Trophoblast cell (in vitro differentiated cells and primary cell): ENCODE measurements around the gene ZIC2.

Experiments
- DNase-seq, 2 donors: peaks; one replicate each; pipeline ENCODE4 v3.0.0-alpha.2; 2016
- H2AFZ ChIP-seq: 2 replicates; pipeline ENCODE4 v1.6.1; 2013; ENCODE audit warnings: low read length, moderate library complexity, mild to moderate bottlenecking; ENCODE audit not compliant: insufficient read depth, poor library complexity
- H2AK5ac ChIP-seq: 2 replicates; pipeline ENCODE4 v1.6.1; 2013; ENCODE audit warnings: mild to moderate bottlenecking, low read length
- H2BK120ac ChIP-seq: 2 replicates; pipeline ENCODE4 v1.6.1; 2013; ENCODE audit warnings: low read length, mild to moderate bottlenecking, moderate library complexity; ENCODE audit not compliant: insufficient read depth, poor library complexity
- H2BK12ac ChIP-seq: 2 replicates; pipeline ENCODE4 v1.6.1; 2013; ENCODE audit warnings: mild to moderate bottlenecking, low read length, moderate library complexity
- H2BK5ac ChIP-seq: 2 replicates; pipeline ENCODE4 v1.6.1; 2013; ENCODE audit warnings: low read length, low read depth, moderate library complexity, mild to moderate bottlenecking; ENCODE audit not compliant: poor library complexity
- H3K14ac ChIP-seq: 2 replicates; pipeline ENCODE4 v1.6.1; 2013; ENCODE audit warnings: mild to moderate bottlenecking, low read length
- H3K18ac ChIP-seq: 2 replicates; pipeline ENCODE4 v1.6.1; 2013; ENCODE audit warnings: mild to moderate bottlenecking, low read length
- H3K23ac ChIP-seq: 2 replicates; pipeline ENCODE4 v1.6.1; 2013; ENCODE audit warnings: low read length
- H3K27ac ChIP-seq: 2 replicates; pipeline ENCODE4 v1.5.1; 2013; ENCODE audit warnings: low read depth, mild to moderate bottlenecking, inconsistent platforms, low read length, moderate library complexity
- H3K27me3 ChIP-seq: 2 replicates; pipeline ENCODE4 v1.6.1; 2013; ENCODE audit warnings: inconsistent platforms, mild to moderate bottlenecking, low read length, moderate library complexity; ENCODE audit not compliant: insufficient read depth
- H3K36me3 ChIP-seq, 2 experiments: 1 replicate in 1 of 2; 2 replicates in 1 of 2; pipeline ENCODE4 v1.6.1; 2013; ENCODE audit warnings: low read length in 2 of 2, mild to moderate bottlenecking in 2 of 2, moderate library complexity in 1 of 2; ENCODE audit not compliant: insufficient read depth in 2 of 2, control insufficient read depth in 1 of 2
- H3K4ac ChIP-seq: 2 replicates; pipeline ENCODE4 v1.6.1; 2013; ENCODE audit warnings: low read depth, mild to moderate bottlenecking, low read length, moderate library complexity
- H3K4me1 ChIP-seq, 2 experiments: 1 replicate in 1 of 2; 2 replicates in 1 of 2; pipeline ENCODE4 v1.6.1; 2013; ENCODE audit warnings: low read length in 2 of 2, mild to moderate bottlenecking in 2 of 2, moderate library complexity in 1 of 2; ENCODE audit not compliant: insufficient read depth in 2 of 2, control insufficient read depth in 1 of 2
- H3K4me2 ChIP-seq: 2 replicates; pipeline ENCODE4 v1.6.1; 2013; ENCODE audit warnings: inconsistent platforms, mild to moderate bottlenecking, low read length, moderate library complexity
- H3K4me3 ChIP-seq: 2 replicates; pipeline ENCODE4 v1.5.1; 2013; ENCODE audit warnings: mild to moderate bottlenecking, low read depth, low read length, inconsistent platforms
- H3K79me1 ChIP-seq: one replicate; pipeline ENCODE4 v1.6.1; 2013; ENCODE audit warnings: low read length
- H3K79me2 ChIP-seq: 2 replicates; pipeline ENCODE4 v1.6.1; 2013; ENCODE audit warnings: low read length, mild to moderate bottlenecking; ENCODE audit not compliant: control insufficient read depth, insufficient read depth, poor library complexity
- H3K9ac ChIP-seq: 2 replicates; pipeline ENCODE4 v1.6.1; 2013; ENCODE audit warnings: mild to moderate bottlenecking, low read length
- H3K9me3 ChIP-seq: 2 replicates; pipeline ENCODE4 v1.6.1; 2013; ENCODE audit warnings: low read depth, mild to moderate bottlenecking, control low read depth, inconsistent platforms, low read length; ENCODE audit not compliant: insufficient read depth
- H4K12ac ChIP-seq: 2 replicates; pipeline ENCODE4 v1.6.1; 2013; ENCODE audit warnings: low read depth, mild to moderate bottlenecking, low read length, moderate library complexity
- H4K8ac ChIP-seq: 2 replicates; pipeline ENCODE4 v1.6.1; 2013; ENCODE audit warnings: low read depth, mild to moderate bottlenecking, low read length, moderate library complexity
- H4K91ac ChIP-seq: one replicate; pipeline ENCODE4 v1.6.1; 2013; ENCODE audit warnings: low read depth, mild to moderate bottlenecking, low read length, moderate library complexity
- WGBS: extraction: QIAGEN DNeasy Blood & Tissue Kit; methylation state at CpG from one replicate; pipeline ENCODE4 v1.1.7; 2013; ENCODE audit warnings: missing lambda C conversion rate; ENCODE audit not compliant: insufficient read length, insufficient coverage; ENCODE audit errors: extremely low coverage; 5-methylcytosine and 5-hydroxymethylcytosine counted together

The ZIC2 gene

DNA sequence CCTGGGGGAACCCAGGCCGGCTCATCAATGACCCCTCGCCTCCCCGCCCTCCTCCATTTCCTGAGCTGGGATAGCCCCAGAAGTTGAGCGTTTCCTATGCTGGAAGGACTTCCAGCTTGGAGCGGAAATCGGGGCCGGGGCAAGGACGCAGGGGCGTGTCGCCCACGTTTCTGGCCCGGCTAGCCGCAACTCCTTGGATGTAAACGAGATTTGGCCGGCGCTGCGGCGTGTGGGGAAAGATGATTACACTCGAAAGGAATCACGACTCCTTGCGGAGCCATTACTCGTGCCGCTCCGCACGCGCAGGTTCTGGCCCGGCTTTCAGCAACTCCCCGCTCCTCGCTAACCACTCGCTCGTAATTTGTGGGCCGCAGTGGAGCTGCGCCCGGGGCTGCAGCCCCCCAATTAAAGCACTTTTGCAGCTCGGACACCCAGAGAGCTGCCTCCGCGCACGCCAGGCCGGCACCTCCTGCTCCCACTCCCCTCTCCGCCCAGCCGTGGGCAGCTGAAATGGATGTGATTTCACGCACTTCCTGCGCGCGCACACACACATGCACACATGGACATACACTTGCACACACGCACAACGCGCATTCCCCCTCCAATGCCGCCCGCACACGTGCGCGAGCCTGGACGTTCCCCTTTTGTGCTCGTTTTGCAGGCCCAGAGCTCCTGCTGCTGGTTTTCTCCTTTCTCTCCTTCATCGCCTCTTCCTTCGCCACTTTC is 25.7 kb upstream of the ZIC2 start:
- Histone ChIP-seq H4K8ac (no peak overlapping the region), H3K4me3 (peak overlapping the region; percentile 25), H3K9me3 (peaks cover 5% of the 10 kb centered on the region), H3K4me2 (peak overlapping the region; percentile 56), H3K14ac (no peak overlapping the region), H3K36me3 (no peaks in the 10 kb centered on the region), H3K4me1 (peaks cover 11% of the 10 kb centered on the region in 2 experiments), H2BK12ac (no peak overlapping the region), H3K79me2 (no peaks in the 10 kb centered on the region), H3K4ac (no peak overlapping the region), H2AFZ (no peak overlapping the region), H3K27ac (no peak overlapping the region), H3K9ac (no peak overlapping the region), H4K91ac (no peak overlapping the region), H3K23ac (peak overlapping the region; percentile 79), H3K79me1 (no peaks in the 10 kb centered on the region), H2BK5ac (no peak overlapping the region), H2AK5ac (no peak overlapping the region), H3K18ac (no peak overlapping the region), H4K12ac (no peak overlapping the region), H2BK120ac (no peak overlapping the region), H3K27me3 (peaks cover 68% of the 10 kb centered on the region)
- WGBS = no CpG with 5 or more reads among the region's 57 CpGs
- DNase-seq = no peak

DNA sequence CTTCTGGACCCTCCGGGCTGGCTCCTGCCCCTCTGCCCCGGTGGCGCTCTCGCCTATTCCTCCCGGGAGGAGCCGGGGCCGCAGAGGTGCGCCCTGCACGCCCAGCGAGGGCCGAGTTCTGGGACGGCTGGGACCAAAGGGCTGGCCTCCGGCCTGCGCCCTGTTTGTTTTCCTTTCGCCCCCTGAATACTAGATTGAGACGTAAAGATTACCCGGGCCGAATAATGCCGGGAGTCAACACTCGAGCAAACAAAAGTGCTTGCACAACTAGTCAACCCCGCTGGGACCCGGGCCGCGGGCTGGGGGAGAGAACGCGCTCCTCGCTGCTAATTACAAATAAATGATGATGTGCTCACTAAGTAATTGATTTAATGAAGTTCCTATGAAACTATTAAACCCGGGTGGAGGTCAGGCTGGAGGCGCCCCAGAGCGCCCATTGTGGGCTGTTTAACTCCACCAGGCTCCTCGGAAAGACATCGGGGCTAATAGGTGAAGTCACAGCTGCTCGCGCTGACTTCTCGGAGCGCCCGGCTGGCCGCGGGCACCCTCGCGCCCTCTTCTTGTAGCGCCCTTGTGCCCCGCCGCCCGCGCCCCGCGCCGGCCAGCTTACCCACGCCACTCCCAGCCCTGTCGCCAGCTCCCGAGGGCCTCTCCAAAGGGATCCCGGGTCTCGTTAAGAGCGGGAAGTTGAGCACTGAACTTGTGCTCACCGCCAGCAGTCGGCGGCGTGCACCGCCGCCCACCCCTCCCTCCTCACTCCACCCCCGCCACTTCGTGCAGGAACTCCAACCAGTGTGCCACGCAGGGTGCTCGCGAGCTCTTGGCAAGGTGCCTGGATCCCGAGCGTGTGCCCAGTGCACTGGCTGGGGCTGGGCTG is 24.9 kb upstream of the ZIC2 start:
- Histone ChIP-seq H3K9ac (no peak overlapping the region), H4K8ac (no peak overlapping the region), H3K27me3 (peaks cover 76% of the 10 kb centered on the region), H4K12ac (no peak overlapping the region), H3K4me3 (no peak overlapping the region), H3K36me3 (no peaks in the 10 kb centered on the region), H2BK5ac (no peak overlapping the region), H3K14ac (no peak overlapping the region), H3K4ac (no peak overlapping the region), H3K79me1 (no peaks in the 10 kb centered on the region), H3K9me3 (peaks cover 5% of the 10 kb centered on the region), H2AK5ac (no peak overlapping the region), H2AFZ (no peak overlapping the region), H3K4me2 (peak overlapping the region; percentile 56), H3K23ac (no peak overlapping the region), H3K18ac (no peak overlapping the region), H3K79me2 (no peaks in the 10 kb centered on the region), H3K27ac (no peak overlapping the region), H2BK120ac (no peak overlapping the region), H2BK12ac (no peak overlapping the region), H3K4me1 (peaks cover 11% of the 10 kb centered on the region in 2 experiments), H4K91ac (no peak overlapping the region)
- DNase-seq = no peak
- WGBS = no CpG with 5 or more reads among the region's 68 CpGs

DNA sequence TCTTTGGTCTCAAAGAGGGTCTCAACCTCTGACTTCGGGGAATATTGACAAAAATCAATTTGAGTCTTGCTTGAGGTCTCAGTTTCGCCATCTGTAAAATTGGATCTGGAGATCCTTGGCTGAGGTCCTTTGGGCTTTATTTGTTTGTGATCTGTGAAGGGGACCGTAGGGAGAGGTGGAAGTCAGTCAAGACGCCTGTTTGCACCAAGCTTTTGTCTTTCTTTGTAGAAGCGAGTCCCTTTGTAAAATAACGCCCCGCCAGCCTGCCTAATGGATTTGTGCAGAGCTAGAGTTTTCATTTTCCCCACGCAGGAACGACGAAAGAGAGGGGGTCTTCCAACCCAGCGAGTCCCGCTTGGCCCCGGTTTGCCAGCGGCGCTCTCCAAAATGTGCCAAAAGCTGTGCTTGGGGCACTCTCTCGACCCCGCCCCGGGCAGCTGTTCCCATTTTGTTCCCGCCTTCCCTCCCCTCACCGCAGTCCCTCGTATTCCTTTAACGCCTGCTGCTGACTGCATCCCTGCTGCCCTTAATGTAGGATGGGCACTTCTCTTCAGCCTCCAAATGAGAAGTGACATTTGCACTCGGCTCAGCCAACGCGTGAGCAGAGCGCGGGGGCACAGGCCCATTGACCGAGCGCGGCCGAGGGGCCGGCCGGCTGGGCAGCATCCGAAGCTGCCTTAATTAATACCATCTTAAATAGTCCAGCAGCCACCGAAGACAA is 23.0 kb upstream of the ZIC2 start:
- Histone ChIP-seq H3K4me3 (no peak overlapping the region), H2AFZ (no peak overlapping the region), H3K4me1 (peaks cover 11% of the 10 kb centered on the region in 2 experiments), H3K4me2 (no peak overlapping the region), H3K36me3 (no peaks in the 10 kb centered on the region), H2BK12ac (no peak overlapping the region), H3K23ac (no peak overlapping the region), H3K9ac (no peak overlapping the region), H3K79me1 (no peaks in the 10 kb centered on the region), H4K8ac (no peak overlapping the region), H3K4ac (no peak overlapping the region), H2AK5ac (no peak overlapping the region), H3K27ac (no peak overlapping the region), H3K14ac (no peak overlapping the region), H4K12ac (no peak overlapping the region), H3K18ac (no peak overlapping the region), H4K91ac (no peak overlapping the region), H3K79me2 (no peaks in the 10 kb centered on the region), H2BK5ac (no peak overlapping the region), H2BK120ac (no peak overlapping the region), H3K27me3 (peaks cover 74% of the 10 kb centered on the region), H3K9me3 (peaks cover 5% of the 10 kb centered on the region)
- no CpG with 5 or more reads among the region's 35 CpGs for WGBS
- no peak for DNase-seq

DNA sequence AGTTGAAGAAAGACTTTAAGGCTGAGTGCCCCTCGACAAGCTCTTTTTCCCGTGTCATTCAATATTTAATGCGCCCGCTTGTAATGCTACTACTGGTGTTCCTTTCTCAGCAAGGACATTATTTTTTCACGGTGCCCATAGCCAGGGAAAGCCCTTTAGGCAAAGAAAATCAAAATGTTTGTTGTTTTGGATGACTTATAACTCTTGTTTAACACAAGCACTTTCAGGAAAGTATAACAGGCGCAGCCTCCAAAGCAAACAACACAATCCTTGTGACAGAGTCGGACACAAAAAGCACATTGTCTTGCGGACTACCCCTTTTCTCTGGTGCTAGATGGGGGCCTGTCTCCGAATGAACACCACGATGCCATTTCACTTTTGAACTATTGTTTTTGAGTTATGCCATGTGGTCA is 22.5 kb upstream of the ZIC2 start:
- Histone ChIP-seq H2BK5ac (no peak overlapping the region), H4K91ac (no peak overlapping the region), H3K4me1 (peaks cover 11% of the 10 kb centered on the region in 2 experiments), H4K8ac (no peak overlapping the region), H3K9ac (no peak overlapping the region), H3K79me2 (no peaks in the 10 kb centered on the region), H2AFZ (no peak overlapping the region), H3K4me3 (no peak overlapping the region), H3K14ac (no peak overlapping the region), H3K18ac (no peak overlapping the region), H3K4ac (no peak overlapping the region), H3K23ac (no peak overlapping the region), H2AK5ac (no peak overlapping the region), H4K12ac (no peak overlapping the region), H3K36me3 (no peaks in the 10 kb centered on the region), H2BK120ac (no peak overlapping the region), H3K9me3 (peaks cover 5% of the 10 kb centered on the region), H3K79me1 (no peaks in the 10 kb centered on the region), H3K27me3 (peaks cover 71% of the 10 kb centered on the region), H2BK12ac (no peak overlapping the region), H3K27ac (no peak overlapping the region), H3K4me2 (no peak overlapping the region)
- no CpG with 5 or more reads among the region's 10 CpGs for WGBS
- DNase-seq = no peak
